Suprapubic skin (tissue), 4 donors: ENCODE results near the gene OR5K4.

ENCODE experiments used
- POLR2A ChIP-seq, 2 donors: fragments of 450-650 bp; IDR thresholded peaks; one replicate each; pipeline ENCODE4 v1.6.1; 2017; ENCODE audit warnings: antibody characterized with exemption in 2 of 2, mild to moderate bottlenecking in 2 of 2, moderate library complexity in 2 of 2
- POLR2AphosphoS5 ChIP-seq, 3 donors: sonication (generic); formaldehyde crosslinking; IDR thresholded peaks; one replicate each; pipeline ENCODE4 v1.6.1; 2017; ENCODE audit warnings: antibody characterized with exemption in 3 of 3
- TF ChIP-seq, protein P1 (sequence below), 2 donors: fragments of 200-600 bp in 1 of 2; fragments of 450-650 bp in 1 of 2; sonication (generic) in 1 of 2; IDR thresholded peaks; one replicate each; pipeline ENCODE4 v1.5.1; 2016 to 2019; ENCODE audit warnings: antibody characterized with exemption in 2 of 2, mild to moderate bottlenecking in 1 of 2, moderate library complexity in 1 of 2

DNA sequence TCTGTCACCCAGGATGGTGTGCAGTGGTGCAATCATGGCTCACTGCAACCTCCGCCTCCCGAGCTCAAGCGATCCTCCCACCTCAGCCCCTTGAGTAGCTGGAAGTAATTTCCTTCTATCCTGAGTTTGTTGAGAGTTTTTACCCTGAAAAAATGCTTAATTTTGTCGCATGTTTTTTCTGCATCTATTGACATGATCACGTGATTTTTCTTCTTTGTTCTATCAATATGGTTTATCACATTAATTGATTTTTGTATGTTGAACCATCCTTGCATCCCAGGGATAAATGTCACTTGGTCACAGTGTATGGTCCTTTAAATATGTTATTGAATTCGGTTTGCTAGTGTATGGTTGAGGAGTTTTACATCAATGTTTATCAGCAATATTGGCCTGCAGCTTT is 11.9 kb upstream of the OR5K4 start:
- TF ChIP-seq, protein P1, sequence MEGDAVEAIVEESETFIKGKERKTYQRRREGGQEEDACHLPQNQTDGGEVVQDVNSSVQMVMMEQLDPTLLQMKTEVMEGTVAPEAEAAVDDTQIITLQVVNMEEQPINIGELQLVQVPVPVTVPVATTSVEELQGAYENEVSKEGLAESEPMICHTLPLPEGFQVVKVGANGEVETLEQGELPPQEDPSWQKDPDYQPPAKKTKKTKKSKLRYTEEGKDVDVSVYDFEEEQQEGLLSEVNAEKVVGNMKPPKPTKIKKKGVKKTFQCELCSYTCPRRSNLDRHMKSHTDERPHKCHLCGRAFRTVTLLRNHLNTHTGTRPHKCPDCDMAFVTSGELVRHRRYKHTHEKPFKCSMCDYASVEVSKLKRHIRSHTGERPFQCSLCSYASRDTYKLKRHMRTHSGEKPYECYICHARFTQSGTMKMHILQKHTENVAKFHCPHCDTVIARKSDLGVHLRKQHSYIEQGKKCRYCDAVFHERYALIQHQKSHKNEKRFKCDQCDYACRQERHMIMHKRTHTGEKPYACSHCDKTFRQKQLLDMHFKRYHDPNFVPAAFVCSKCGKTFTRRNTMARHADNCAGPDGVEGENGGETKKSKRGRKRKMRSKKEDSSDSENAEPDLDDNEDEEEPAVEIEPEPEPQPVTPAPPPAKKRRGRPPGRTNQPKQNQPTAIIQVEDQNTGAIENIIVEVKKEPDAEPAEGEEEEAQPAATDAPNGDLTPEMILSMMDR (IDR thresholded peaks at IDR 0.05): no peak
- TF ChIP-seq POLR2AphosphoS5 (IDR thresholded peaks at IDR 0.05) (no peak), POLR2A (IDR thresholded peaks at IDR 0.05) (no peak)
